HCT116 (cell line): ENCODE data around the gene ACAP3. TPM values are rescaled to one million over a fixed set of nuclear protein-coding genes. Genes with fewer than 3 reads are reported as not detected.

Experiments
- ATAC-seq: fragments of 200-7000 bp; cut with Tn5 transposase; 2 replicates; pipeline ENCODE4 v1.9.1; 2020; ENCODE audit warnings: mild to moderate bottlenecking, moderate library complexity
- BruUV-seq: library from RNA; stranded (reverse); fragments of 400-500 nt; replicated peaks from 2 replicates; lab custom pipeline; 2021; lab: Mats Ljungman, UMichigan
- CTCF ChIA-PET: fragments of 300-600 bp; sonication (Branson Sonifier 250); formaldehyde crosslinking; loops from one replicate; lab custom pipeline; 2021; ENCODE audit warnings: antibody characterized with exemption; lab: Charles Lee
- POLR2A ChIA-PET: fragments of 300-600, 350-600 bp; sonication (Branson Sonifier 250); formaldehyde crosslinking; loops from one replicate; lab custom pipeline; 2021; ENCODE audit warnings: antibody characterized with exemption; lab: Charles Lee
- RAD21 ChIA-PET, 2 experiments: fragments of 300-600 bp; sonication (Branson Sonifier 250); formaldehyde crosslinking; loops; one replicate each; lab custom pipeline; 2023; ENCODE audit warnings: low total read pairs in 2 of 2; ENCODE audit not compliant: uncharacterized antibody in 2 of 2, unreplicated experiment in 2 of 2, low non-redundant PET in 1 of 2; lab: Charles Lee
- DNase-seq: peaks from one replicate; pipeline ENCODE4 v3.0.0-alpha.2; 2010; ENCODE audit warnings: low read depth, low spot score
- H2AFZ ChIP-seq: fragments of 200-600 bp; shearing (Covaris generic), sonication (generic); 2 replicates; pipeline ENCODE4 v1.6.1; 2017; ENCODE audit warnings: low read depth, mixed run types, mixed read lengths, antibody characterized with exemption, low read length; ENCODE audit not compliant: poor library complexity, severe bottlenecking
- H3K27ac ChIP-seq: 2 replicates; pipeline ENCODE4 v1.5.1; 2012; ENCODE audit warnings: low read depth, low read length
- H3K27me3 ChIP-seq: fragments of 200-600 bp; sonication (generic); 2 replicates; pipeline ENCODE4 v1.6.1; 2016; ENCODE audit warnings: mixed run types, low read length, mixed read lengths; ENCODE audit not compliant: insufficient read depth
- H3K36me3 ChIP-seq, 2 experiments: fragments of 200-500 bp in 1 of 2; fragments of 200-600 bp in 1 of 2; sonication (Bioruptor generic) in 1 of 2; sonication (generic) in 1 of 2; 2 replicates each; pipeline versions ENCODE4 v1.5.1 to v1.6.1; 2014 to 2016; ENCODE audit warnings: low read length in 2 of 2, inconsistent platforms in 1 of 2, mixed read lengths in 1 of 2, mixed run types in 1 of 2; ENCODE audit not compliant: insufficient read depth in 2 of 2, control insufficient read depth in 1 of 2
- H3K4me1 ChIP-seq, 2 experiments: fragments of 200-600 bp in 1 of 2; sonication (generic) in 1 of 2; 2 replicates each; pipeline versions ENCODE4 v1.5.1 to v1.6.1; 2012 to 2017; ENCODE audit warnings: low read length in 2 of 2, inconsistent platforms in 1 of 2, mild to moderate bottlenecking in 1 of 2, mixed read lengths in 1 of 2, mixed run types in 1 of 2, moderate library complexity in 1 of 2; ENCODE audit not compliant: insufficient read depth in 2 of 2, control insufficient read depth in 1 of 2
- H3K4me2 ChIP-seq: fragments of 200-600 bp; sonication (generic); 2 replicates; pipeline ENCODE4 v1.6.1; 2017; ENCODE audit warnings: mixed run types, low read length, mixed read lengths
- H3K4me3 ChIP-seq, 2 experiments: fragments of 200-600 bp in 1 of 2; sonication (generic) in 1 of 2; replicated peaks in 1 of 2; 2 replicates each; pipeline ENCODE4 v1.5.1; 2011 to 2016; ENCODE audit warnings: low read length in 2 of 2, control low read depth in 1 of 2, low read depth in 1 of 2, mild to moderate bottlenecking in 1 of 2, mixed read lengths in 1 of 2, mixed run types in 1 of 2
- H3K79me2 ChIP-seq: fragments of 200-600 bp; sonication (generic); 2 replicates; pipeline ENCODE4 v1.6.1; 2017; ENCODE audit warnings: mild to moderate bottlenecking, mixed run types, low read length, moderate library complexity, mixed read lengths; ENCODE audit not compliant: insufficient read depth
- H3K9ac ChIP-seq: fragments of 200-600 bp; sonication (generic); 2 replicates; pipeline ENCODE4 v1.6.1; 2016; ENCODE audit warnings: low read length, mixed read lengths
- H3K9me2 ChIP-seq: fragments of 200-600 bp; sonication (generic), shearing (Covaris generic); 2 replicates; pipeline ENCODE4 v1.6.1; 2017; ENCODE audit warnings: mixed run types, mild to moderate bottlenecking, moderate library complexity; ENCODE audit not compliant: insufficient read depth
- H3K9me3 ChIP-seq, 2 experiments: fragments of 200-500 bp in 1 of 2; fragments of 200-600 bp in 1 of 2; sonication (Bioruptor generic) in 1 of 2; sonication (generic) in 1 of 2; 2 replicates each; pipeline ENCODE4 v1.6.1; 2014 to 2017; ENCODE audit warnings: low read length in 2 of 2, mixed read lengths in 2 of 2, inconsistent platforms in 1 of 2, low read depth in 1 of 2, mild to moderate bottlenecking in 1 of 2, mixed run types in 1 of 2, moderate library complexity in 1 of 2; ENCODE audit not compliant: control insufficient read depth in 1 of 2, insufficient read depth in 1 of 2
- H4K20me1 ChIP-seq: fragments of 200-600 bp; sonication (generic), shearing (Covaris generic); 2 replicates; pipeline ENCODE4 v1.6.1; 2017; ENCODE audit warnings: mixed run types, mild to moderate bottlenecking, moderate library complexity; ENCODE audit not compliant: insufficient read depth
- CBX3 ChIP-seq: IDR thresholded peaks from 2 replicates; pipeline ENCODE4 v1.6.1; 2012; ENCODE audit warnings: low read depth
- CEBPB ChIP-seq: IDR thresholded peaks from 2 replicates; pipeline ENCODE4 v1.6.1; 2012; ENCODE audit warnings: low read depth
- EGR1 ChIP-seq: IDR thresholded peaks from 2 replicates; pipeline ENCODE4 v1.6.1; 2012; ENCODE audit warnings: low read depth
- FOSL1 ChIP-seq: IDR thresholded peaks from 2 replicates; pipeline ENCODE4 v1.6.1; 2012; ENCODE audit warnings: low read depth
- JUND ChIP-seq: IDR thresholded peaks from 2 replicates; pipeline ENCODE4 v1.6.1; 2012
- POLR2A ChIP-seq: IDR thresholded peaks from 2 replicates; pipeline ENCODE4 v1.7.0; 2011; ENCODE audit warnings: borderline replicate concordance; ENCODE audit not compliant: insufficient read depth, insufficient read length; ENCODE audit errors: extremely low read depth
- POLR2AphosphoS5 ChIP-seq: IDR thresholded peaks from 2 replicates; pipeline ENCODE4 v1.6.1; 2011; ENCODE audit warnings: mild to moderate bottlenecking, low read depth, low read length, moderate library complexity
- SIN3A ChIP-seq: IDR thresholded peaks from 2 replicates; pipeline ENCODE4 v1.6.1; 2012; ENCODE audit warnings: low read depth
- SP1 ChIP-seq: IDR thresholded peaks from 2 replicates; pipeline ENCODE4 v1.6.1; 2012; ENCODE audit warnings: low read depth
- SRF ChIP-seq: IDR thresholded peaks from 2 replicates; pipeline ENCODE4 v1.6.1; 2012; ENCODE audit warnings: low read depth
- YY1 ChIP-seq: IDR thresholded peaks from 2 replicates; pipeline ENCODE4 v1.6.1; 2011; ENCODE audit warnings: low read length, low read depth, moderate library complexity, mild to moderate bottlenecking; ENCODE audit not compliant: insufficient replicate concordance; ENCODE audit errors: extremely low read depth
- intact Hi-C: fragments of 100-400 bp; cut with micrococcal nuclease; formaldehyde crosslinking; loops from 2 replicates; pipeline ENCODE4 v1.10.0; 2022
- total RNA-seq: library from RNA; stranded (reverse); gene quantifications from one replicate; pipeline ENCODE4 v1.2.1, GENCODE V29; 2021; ENCODE audit not compliant: unreplicated experiment
- TF ChIP-seq, protein P1 (sequence below): IDR thresholded peaks from 2 replicates; pipeline ENCODE4 v1.6.1; 2012; ENCODE audit warnings: low read depth
- TF ChIP-seq, protein P2 (sequence below), 3 experiments: fragments of 200-600 bp in 1 of 3; sonication (generic) in 1 of 3; IDR thresholded peaks in 2 of 3; conservative IDR thresholded peaks in 1 of 3; 2 replicates each; pipeline ENCODE4 v1.5.1; 2012 to 2017; ENCODE audit warnings: low read depth in 2 of 3, low read length in 2 of 3, antibody characterized with exemption in 1 of 3, borderline replicate concordance in 1 of 3, control low read depth in 1 of 3, mild to moderate bottlenecking in 1 of 3, mixed read lengths in 1 of 3, mixed run types in 1 of 3, moderate library complexity in 1 of 3; ENCODE audit not compliant: insufficient read depth in 1 of 3
- TF ChIP-seq, protein P3 (sequence below): IDR thresholded peaks from 2 replicates; pipeline ENCODE4 v1.6.1; 2012

Gene ACAP3
- total RNA-seq, 1 experiment from 2014 or later: 38.8 TPM

DNA sequence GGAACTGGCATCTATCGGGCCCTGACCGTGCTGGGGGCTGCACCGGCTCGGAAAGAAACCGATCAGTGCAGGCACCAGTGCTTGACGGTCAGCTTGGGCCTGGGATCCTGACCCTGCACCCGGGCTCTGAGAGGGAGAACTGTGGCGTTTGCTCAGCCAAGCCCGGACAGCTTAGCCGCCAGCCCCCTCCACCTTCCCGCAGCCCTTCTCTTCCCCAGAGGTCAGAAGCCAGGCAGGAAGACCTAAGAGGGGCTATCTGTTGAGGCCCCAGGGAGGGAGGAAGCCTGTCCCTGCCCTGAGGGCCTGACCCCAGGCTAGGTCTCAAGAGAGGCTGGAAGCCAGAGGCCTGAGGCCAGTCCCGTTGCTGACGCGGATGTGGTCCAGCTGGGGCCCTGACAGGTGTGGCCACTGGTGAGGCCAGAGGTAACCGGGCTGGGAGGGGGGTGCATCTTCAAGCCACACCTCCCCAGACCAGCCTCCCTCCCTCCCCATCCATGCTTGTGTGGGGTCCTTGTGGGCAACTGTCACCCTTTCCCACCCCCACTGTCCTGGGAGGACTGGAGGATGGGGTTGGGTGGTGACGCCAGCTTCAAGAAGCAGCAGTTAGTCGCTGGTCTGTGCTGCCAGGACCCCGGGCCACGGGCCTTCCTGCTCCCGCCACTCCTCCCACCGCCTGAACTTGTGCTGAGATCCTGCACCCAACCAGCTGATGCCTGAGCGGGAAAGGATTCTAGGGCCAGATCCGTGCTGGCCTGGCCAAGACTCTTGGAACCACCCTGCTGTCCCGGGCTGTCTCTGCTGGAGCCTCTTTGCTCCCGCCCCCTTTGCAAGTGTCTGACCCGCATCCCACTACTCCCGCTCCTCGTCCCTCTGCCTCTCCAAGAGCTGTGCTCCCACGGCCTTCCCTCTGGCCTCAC, 44.0 kb upstream of the ACAP3 start:
- Histone ChIP-seq H3K27ac (peak overlapping the region; percentile 18; the same call in 1 of the 2 replicates), H4K20me1 (no peaks in the 10 kb centered on the region), H3K9me3 (no peaks in the 10 kb centered on the region), H2AFZ (no peak overlapping the region), H3K4me2 (peak overlapping the region; percentile 49), H3K36me3 (no peaks in the 10 kb centered on the region), H3K4me3 (no peak overlapping the region; a peak in 1 of 4 replicates), H3K9ac (no peak overlapping the region), H3K27me3 (no peaks in the 10 kb centered on the region), H3K79me2 (peaks cover 21% of the 10 kb centered on the region), H3K4me1 (peaks cover 18 to 52% of the 10 kb centered on the region in 2 experiments), H3K9me2 (no peaks in the 10 kb centered on the region)
- ChIA-PET RAD21 (no interaction called here), CTCF (no interaction called here), POLR2A (no interaction called here)
- DNase-seq (no peak), ATAC-seq (no peak)
- BruUV-seq: no TSS peak
- no peak for TF ChIP-seq SP1
- TF ChIP-seq CEBPB: no peak
- TF ChIP-seq CBX3: no peak
- no peak for TF ChIP-seq YY1
- no peak for TF ChIP-seq POLR2A
- no peak for TF ChIP-seq FOSL1
- no peak for TF ChIP-seq SIN3A
- no peak for TF ChIP-seq SRF
- TF ChIP-seq, protein P1, sequence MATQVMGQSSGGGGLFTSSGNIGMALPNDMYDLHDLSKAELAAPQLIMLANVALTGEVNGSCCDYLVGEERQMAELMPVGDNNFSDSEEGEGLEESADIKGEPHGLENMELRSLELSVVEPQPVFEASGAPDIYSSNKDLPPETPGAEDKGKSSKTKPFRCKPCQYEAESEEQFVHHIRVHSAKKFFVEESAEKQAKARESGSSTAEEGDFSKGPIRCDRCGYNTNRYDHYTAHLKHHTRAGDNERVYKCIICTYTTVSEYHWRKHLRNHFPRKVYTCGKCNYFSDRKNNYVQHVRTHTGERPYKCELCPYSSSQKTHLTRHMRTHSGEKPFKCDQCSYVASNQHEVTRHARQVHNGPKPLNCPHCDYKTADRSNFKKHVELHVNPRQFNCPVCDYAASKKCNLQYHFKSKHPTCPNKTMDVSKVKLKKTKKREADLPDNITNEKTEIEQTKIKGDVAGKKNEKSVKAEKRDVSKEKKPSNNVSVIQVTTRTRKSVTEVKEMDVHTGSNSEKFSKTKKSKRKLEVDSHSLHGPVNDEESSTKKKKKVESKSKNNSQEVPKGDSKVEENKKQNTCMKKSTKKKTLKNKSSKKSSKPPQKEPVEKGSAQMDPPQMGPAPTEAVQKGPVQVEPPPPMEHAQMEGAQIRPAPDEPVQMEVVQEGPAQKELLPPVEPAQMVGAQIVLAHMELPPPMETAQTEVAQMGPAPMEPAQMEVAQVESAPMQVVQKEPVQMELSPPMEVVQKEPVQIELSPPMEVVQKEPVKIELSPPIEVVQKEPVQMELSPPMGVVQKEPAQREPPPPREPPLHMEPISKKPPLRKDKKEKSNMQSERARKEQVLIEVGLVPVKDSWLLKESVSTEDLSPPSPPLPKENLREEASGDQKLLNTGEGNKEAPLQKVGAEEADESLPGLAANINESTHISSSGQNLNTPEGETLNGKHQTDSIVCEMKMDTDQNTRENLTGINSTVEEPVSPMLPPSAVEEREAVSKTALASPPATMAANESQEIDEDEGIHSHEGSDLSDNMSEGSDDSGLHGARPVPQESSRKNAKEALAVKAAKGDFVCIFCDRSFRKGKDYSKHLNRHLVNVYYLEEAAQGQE: no peak
- TF ChIP-seq POLR2AphosphoS5: no peak
- TF ChIP-seq, protein P2, sequence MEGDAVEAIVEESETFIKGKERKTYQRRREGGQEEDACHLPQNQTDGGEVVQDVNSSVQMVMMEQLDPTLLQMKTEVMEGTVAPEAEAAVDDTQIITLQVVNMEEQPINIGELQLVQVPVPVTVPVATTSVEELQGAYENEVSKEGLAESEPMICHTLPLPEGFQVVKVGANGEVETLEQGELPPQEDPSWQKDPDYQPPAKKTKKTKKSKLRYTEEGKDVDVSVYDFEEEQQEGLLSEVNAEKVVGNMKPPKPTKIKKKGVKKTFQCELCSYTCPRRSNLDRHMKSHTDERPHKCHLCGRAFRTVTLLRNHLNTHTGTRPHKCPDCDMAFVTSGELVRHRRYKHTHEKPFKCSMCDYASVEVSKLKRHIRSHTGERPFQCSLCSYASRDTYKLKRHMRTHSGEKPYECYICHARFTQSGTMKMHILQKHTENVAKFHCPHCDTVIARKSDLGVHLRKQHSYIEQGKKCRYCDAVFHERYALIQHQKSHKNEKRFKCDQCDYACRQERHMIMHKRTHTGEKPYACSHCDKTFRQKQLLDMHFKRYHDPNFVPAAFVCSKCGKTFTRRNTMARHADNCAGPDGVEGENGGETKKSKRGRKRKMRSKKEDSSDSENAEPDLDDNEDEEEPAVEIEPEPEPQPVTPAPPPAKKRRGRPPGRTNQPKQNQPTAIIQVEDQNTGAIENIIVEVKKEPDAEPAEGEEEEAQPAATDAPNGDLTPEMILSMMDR (IDR thresholded peaks at IDR 0.05 in 2 of 3, conservative IDR thresholded peaks at IDR 0.05 in 1 of 3; ENCODE audit: borderline replicate concordance in 1 of 3, insufficient read depth in 1 of 3, low read depth in 2 of 3, low read length in 2 of 3): no peak
- no peak for TF ChIP-seq EGR1
- TF ChIP-seq, protein P3, sequence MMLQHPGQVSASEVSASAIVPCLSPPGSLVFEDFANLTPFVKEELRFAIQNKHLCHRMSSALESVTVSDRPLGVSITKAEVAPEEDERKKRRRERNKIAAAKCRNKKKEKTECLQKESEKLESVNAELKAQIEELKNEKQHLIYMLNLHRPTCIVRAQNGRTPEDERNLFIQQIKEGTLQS: no peak
- TF ChIP-seq JUND: no peak
- intact Hi-C loops: no loop called here
